HG02840 (cell line): ENCODE data around the gene OSBP2.
"Not testable (repeated sequence)": the region's sequence is repeated elsewhere in the genome, so short reads cannot be mapped to it uniquely, and the experiment has no call there.

Experiments
- ATAC-seq: cut with Tn5 transposase; IDR thresholded peaks from one replicate; pipeline ENCODE4 v1.9.1; 2021; ENCODE audit warnings: mild to moderate bottlenecking, moderate library complexity, moderate number of reproducible peaks; ENCODE audit not compliant: unreplicated experiment, low FRiP score

The OSBP2 gene

GRCh38 chr22:30717331-30717921, 22.8 kb downstream of the OSBP2 start:
- ATAC-seq: no peak

DNA sequence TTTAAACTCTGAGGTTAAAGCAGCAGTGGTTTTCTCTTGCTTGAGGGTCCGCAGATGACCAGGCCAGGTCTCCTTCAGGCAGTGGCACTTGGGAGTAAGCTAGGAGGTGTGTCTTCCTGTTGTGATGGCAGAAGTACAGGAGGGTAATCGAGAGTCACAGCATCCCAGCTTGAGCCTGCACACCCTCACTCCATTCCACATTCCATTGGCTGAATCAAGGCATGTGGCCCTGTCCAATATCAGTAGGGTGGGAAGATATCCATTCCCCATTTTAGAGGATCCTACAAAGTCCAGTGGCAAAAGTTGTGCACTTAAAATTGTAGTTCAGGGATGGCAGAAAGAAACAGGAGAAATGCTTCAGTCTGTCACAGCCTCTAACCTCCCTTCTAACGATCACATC, 23.3 kb downstream of the OSBP2 start:
- no peak for ATAC-seq

- ATAC-seq: no peak
Observed at GRCh38 chr22:30718491-30718890, 23.8 kb downstream of the OSBP2 start.

GRCh38 chr22:30718938-30719337, 24.3 kb downstream of the OSBP2 start:
- no peak for ATAC-seq

DNA sequence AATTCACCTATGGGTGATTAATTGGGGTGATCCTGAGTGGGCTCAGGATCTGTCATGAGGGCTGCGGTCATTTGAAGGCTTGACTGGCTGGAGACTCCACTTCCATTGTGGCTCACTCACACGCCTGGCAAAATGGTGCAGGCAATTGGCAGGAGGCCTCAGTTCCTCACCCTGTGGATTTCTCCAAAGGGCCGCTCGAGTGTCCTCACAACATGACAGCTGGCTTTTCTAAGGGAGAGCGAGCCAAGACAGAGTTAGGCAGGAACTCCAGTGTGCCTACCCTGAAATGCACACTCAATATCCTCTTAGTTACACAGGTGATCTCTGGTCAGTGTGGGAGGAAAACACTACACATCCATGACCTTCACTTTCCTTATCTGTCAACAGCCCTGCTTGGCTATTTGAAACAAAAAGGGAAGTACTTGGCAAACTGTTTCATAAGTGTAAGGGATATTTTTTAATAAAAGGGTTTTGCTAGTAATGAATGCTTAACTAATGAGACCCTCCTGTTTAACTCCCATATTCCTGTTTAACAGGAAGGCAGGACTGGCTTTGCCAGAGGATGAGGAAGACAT, 25.7 kb downstream of the OSBP2 start:
- no peak for ATAC-seq

GRCh38 chr22:30721741-30722140, 27.1 kb downstream of the OSBP2 start:
- ATAC-seq: no peak

DNA sequence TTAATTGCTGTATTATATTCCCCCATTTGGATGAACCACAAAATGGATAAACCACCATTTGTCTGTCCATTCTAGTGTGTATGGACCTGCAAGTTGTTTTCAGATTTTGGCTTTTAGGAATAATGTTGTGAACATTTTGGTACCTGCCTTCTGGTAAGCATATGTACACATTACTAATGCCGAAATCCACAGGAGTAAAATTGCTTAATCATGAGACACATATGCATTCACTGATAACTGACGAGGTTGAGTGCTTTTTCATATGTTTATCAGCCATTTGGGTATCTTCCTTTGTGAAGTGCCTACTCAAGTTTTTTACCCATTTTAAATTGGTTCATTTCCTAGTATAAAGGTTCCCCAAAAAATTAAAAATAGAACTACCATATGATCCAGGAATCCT, 34.2 kb downstream of the OSBP2 start:
- ATAC-seq: no peak

DNA sequence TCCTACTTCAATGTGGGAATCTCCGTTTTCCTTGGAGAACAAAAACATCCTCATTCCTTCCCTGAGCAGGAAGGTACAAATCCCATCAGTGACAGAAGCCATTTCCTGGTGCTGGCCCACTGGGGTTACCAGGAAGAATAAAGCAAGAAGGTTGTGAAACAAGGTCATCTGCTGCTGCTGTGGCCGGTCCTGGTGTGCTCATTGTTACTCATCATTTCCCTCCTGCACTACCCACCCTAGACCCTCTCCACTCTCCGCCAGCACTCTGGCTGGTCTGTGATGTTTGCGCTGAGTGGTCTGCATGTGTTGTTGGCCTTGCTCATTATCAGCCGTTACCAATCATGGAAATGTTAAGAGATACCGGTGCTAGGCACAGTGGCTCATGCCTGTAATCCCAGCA, 37.0 kb downstream of the OSBP2 start:
- no peak for ATAC-seq

DNA sequence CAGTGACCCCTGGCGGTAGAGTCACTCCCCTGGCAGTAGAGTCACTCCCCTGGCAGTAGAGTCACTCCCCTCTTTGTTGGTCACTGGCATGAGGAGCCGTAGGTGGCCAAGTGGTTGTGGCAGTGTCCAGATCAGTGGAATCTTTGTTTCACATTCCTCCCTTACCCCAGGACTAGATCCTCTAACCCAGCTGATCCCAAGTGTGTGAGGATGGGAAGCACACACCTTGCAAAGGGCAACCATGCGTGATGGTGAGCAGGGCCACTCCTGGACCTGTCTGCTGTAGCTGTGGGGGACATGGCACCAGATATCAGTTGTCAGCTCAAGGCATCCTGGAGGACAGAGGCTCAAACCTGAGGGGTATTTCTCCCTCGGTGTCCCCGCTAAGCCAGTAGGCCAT, 37.8 kb downstream of the OSBP2 start:
- ATAC-seq: no peak

GRCh38 chr22:30733181-30733631, 38.5 kb downstream of the OSBP2 start:
- ATAC-seq: no peak

- ATAC-seq: not testable (repeated sequence)
Observed at GRCh38 chr22:30740007-30740406, 45.3 kb downstream of the OSBP2 start.

- not testable (repeated sequence) for ATAC-seq
Observed at GRCh38 chr22:30740511-30740910, 45.8 kb downstream of the OSBP2 start.

GRCh38 chr22:30742291-30743256, 47.9 kb downstream of the OSBP2 start:
- ATAC-seq: no peak

- ATAC-seq: no peak
Observed at GRCh38 chr22:30743257-30744020, 48.8 kb downstream of the OSBP2 start.

GRCh38 chr22:30744224-30744623, 49.5 kb downstream of the OSBP2 start:
- no peak for ATAC-seq

- no peak for ATAC-seq
Observed at GRCh38 chr22:30747493-30747892, 52.8 kb downstream of the OSBP2 start.

- no peak for ATAC-seq
Observed at GRCh38 chr22:30749272-30749671, 54.6 kb downstream of the OSBP2 start.

DNA sequence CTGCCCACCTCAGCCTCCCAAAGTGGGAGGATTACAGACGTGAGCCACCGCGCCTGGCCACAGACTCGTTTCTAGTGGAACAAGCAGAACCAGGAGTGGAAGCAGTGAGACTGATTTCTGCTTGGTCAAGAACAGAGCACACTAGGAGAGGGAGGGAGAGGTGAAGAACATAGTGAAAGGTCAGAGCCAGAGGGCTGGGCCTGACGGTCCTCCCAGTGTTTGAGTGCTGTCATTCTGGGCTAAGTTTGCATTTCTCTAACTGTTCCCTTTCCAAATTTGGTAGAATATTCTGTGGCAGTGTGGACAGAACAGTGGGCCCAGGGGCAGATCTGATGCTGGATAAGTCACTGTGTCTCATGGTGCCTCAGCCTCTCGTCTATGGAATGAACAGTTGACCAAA, 55.2 kb downstream of the OSBP2 start:
- no peak for ATAC-seq

DNA sequence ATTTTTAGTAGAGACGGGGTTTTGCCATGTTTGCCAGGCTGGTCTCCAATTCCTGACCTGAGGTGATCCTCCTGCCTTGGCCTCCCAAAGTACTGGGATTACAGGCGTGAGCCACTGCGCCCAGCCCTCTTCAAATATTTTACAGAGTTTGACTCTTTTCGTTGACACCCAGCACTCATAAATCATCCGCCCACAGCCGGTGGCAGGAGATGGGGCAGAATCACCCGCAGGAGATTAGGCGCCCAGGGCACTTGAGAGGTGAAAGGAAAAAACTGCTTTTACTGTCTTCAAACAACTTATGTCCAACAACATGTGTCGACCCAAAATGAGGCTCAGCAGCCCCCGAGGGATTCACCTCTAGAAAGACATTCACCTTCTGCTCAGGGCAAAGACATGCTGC, 56.9 kb downstream of the OSBP2 start:
- ATAC-seq: no peak

GRCh38 chr22:30752771-30753170, 58.1 kb downstream of the OSBP2 start:
- ATAC-seq: no peak

- ATAC-seq: no peak
Observed at GRCh38 chr22:30753701-30754100, 59.0 kb downstream of the OSBP2 start.
